C4-2B (cell line): ENCODE measurements around the gene CD52.

ENCODE experiments used
- CTCF ChIP-seq: fragments of 450-650 bp; conservative IDR thresholded peaks from 2 replicates; pipeline ENCODE4 v1.5.1; 2017; ENCODE audit warnings: mild to moderate bottlenecking
- ZFX ChIP-seq: fragments of 450-650 bp; IDR thresholded peaks from 2 replicates; pipeline ENCODE4 v1.6.1; 2017

- TF ChIP-seq CTCF: no peak
- TF ChIP-seq ZFX: no peak
Measured at GRCh38 chr1:26277719-26278118, 40.0 kb upstream of the CD52 start.
